Measurements from ENCODE around the gene TAGLN. TPM values are rescaled to one million over a fixed set of nuclear protein-coding genes. Genes with fewer than 3 reads are reported as not detected.
A peak's percentile ranks its signal among the peaks of the same experiment; 100 is the strongest.

Gene TAGLN
- total RNA-seq, 6 experiments from 2014 or later, result 41.2 to 158 (median 112) TPM

- Histone ChIP-seq H3K27ac (peak overlapping the region; percentile 80 to 89 (median 83)), H3K4me3 (peak overlapping the region; percentile 96 to 99 (median 97)), H3K27me3 (no peaks in the 10 kb centered on the region), H3K36me3 (peaks cover 0 to 15% (median 5%) of the 10 kb centered on the region in 4 donors), H3K9me3 (no peaks in the 10 kb centered on the region), H3K4me1 (peaks cover 0 to 18% (median 6%) of the 10 kb centered on the region in 4 donors)
- intact Hi-C loops (cut with DNase I), result no loop called here
- TF ChIP-seq CTCF (IDR thresholded peaks at IDR 0.05) (no peak), POLR2A (IDR thresholded peaks at IDR 0.05) (no peak)
- peak; percentile 50 to 66 (median 52) for DNase-seq
- peak; percentile 9 to 36 (median 12) for ATAC-seq
- WGBS (ENCODE audit: insufficient coverage, low coverage, low lambda C conversion rate, missing lambda C conversion rate), result 4% methylated on average over 4 of the region's 27 CpGs
These were observed 33.8 kb downstream of the TAGLN start for GRCh38 chr11:117232911-117233409.

GRCh38 chr11:117238221-117238620 is 39.1 kb downstream of the TAGLN start:
- Histone ChIP-seq H3K4me3 (no peak overlapping the region), H3K4me1 (peaks cover 0 to 7% (median 0%) of the 10 kb centered on the region in 4 donors), H3K27me3 (no peaks in the 10 kb centered on the region), H3K9me3 (no peaks in the 10 kb centered on the region), H3K36me3 (peaks cover 0 to 23% (median 5%) of the 10 kb centered on the region in 4 donors), H3K27ac (no peak overlapping the region)
- ATAC-seq (no peak), DNase-seq (no peak)
- WGBS (ENCODE audit: insufficient coverage, low coverage, low lambda C conversion rate, missing lambda C conversion rate), result 92% methylated on average over 5 of the region's 5 CpGs
- TF ChIP-seq POLR2A (IDR thresholded peaks at IDR 0.05), result no peak
- TF ChIP-seq CTCF (IDR thresholded peaks at IDR 0.05), result no peak
- intact Hi-C loops (cut with DNase I), result no loop called here

- Histone ChIP-seq H3K9me3 (no peaks in the 10 kb centered on the region), H3K4me3 (no peak overlapping the region), H3K36me3 (peaks cover 0 to 29% (median 5%) of the 10 kb centered on the region in 4 donors), H3K27ac (no peak overlapping the region), H3K27me3 (no peaks in the 10 kb centered on the region), H3K4me1 (peaks cover 0 to 1% (median 0%) of the 10 kb centered on the region in 4 donors)
- DNase-seq, result no peak
- 86% methylated on average over 6 of the region's 6 CpGs for WGBS (ENCODE audit: insufficient coverage, low coverage, low lambda C conversion rate, missing lambda C conversion rate)
- no peak for TF ChIP-seq POLR2A (IDR thresholded peaks at IDR 0.05)
- no peak for TF ChIP-seq CTCF (IDR thresholded peaks at IDR 0.05)
- no peak for ATAC-seq
- intact Hi-C loops (cut with DNase I), result no loop called here
These were observed 40.1 kb downstream of the TAGLN start for GRCh38 chr11:117239295-117239694.

GRCh38 chr11:117248341-117248740 is 49.2 kb downstream of the TAGLN start:
- peaks cover 0 to 61% (median 17%) of the 10 kb centered on the region in 4 donors for H3K36me3 ChIP-seq
- H3K27ac ChIP-seq, result no peak overlapping the region
- DNase-seq, result no peak
- no peaks in the 10 kb centered on the region for H3K27me3 ChIP-seq
- ATAC-seq, result no peak
- TF ChIP-seq POLR2A (IDR thresholded peaks at IDR 0.05), result no peak
- TF ChIP-seq CTCF (IDR thresholded peaks at IDR 0.05), result no peak
- 88% methylated on average over 4 of the region's 4 CpGs for WGBS (ENCODE audit: insufficient coverage, low coverage, low lambda C conversion rate, missing lambda C conversion rate)
- intact Hi-C loops (cut with DNase I), result no loop called here
- H3K4me3 ChIP-seq, result no peak overlapping the region
- no peaks in the 10 kb centered on the region for H3K9me3 ChIP-seq
- no peaks in the 10 kb centered on the region for H3K4me1 ChIP-seq

Data from right lobe of liver (tissue), 6 donors.